Urothelium cell line (cell line): ENCODE data around the gene NFS1.
"Not testable (repeated sequence)": the region's sequence is repeated elsewhere in the genome, so short reads cannot be mapped to it uniquely, and the experiment has no call there.

Source experiments
- DNase-seq: peaks from one replicate; pipeline ENCODE4 v3.0.0; 2011; ENCODE audit warnings: low spot score, mixed read lengths
- FAIRE-seq: peaks from 2 replicates; lab custom pipeline; 2011; peaks lifted over from hg19 to GRCh38; lab: Jason Lieb, UNC

The NFS1 gene

DNA sequence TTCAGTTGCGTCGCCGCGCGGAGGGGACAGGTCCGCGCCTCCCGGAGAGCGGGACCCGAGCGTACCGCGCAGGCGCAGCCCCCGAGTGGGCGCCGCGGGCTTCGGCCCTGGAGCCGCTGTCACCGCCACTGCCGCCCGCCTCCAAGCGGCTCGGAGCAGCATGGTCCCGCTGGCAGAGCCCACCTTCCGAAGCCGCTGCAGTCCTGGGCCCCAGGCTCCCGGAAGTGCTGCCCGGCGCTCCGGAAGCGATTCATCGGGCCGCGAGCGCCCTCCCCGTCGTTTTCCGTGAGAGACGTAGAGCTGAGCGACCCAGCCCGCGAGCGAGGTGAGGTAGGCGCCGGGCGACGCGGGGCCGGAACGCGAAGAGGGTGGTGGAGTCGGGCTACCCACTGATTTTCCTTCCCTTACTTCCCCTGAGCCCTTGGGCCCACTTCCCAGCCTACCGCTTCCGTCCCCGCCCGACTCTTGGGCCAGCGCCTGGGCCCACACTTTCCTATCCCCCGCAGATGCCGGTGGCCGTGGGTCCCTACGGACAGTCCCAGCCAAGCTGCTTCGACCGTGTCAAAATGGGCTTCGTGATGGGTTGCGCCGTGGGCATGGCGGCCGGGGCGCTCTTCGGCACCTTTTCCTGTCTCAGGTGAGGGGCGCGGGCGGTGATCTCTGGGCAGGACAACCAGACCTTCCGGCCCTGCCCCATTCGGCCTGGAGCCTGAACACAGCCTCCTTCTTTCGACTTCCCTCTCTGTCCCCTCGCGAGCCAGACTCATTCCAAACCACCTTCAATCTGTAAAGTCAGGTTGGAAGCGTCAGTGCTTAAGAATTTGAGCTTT lies at the start of gene NFS1, which contains the start of gene ROMO1:
TSS of gene NFS1 (minus strand) at position 226 of the 830 bp plus-strand sequence. CDS start at position 162, 64 bp downstream.
TSS of gene ROMO1 (plus strand) at position 279 of the 830 bp plus-strand sequence. CDS start at position 507, 228 bp downstream.
- peak; percentile 96 for DNase-seq
- no peak for FAIRE-seq

DNA sequence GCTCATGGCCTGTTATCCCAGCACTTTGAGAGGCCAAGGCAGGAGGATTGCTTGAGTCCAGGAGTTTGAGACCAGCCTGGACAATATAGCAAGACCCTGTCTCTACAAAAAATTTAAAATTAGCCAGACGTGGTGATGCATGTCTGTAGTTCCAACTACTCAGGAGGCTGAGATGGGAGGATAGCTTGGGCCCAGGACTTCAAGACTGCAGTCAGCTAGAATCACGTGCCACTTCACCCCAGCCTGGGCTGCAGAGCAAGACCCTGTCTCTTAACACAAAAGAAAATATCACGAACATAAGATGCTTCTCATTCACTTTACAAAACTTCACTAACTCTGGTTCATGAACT lies 45.3 kb upstream of the NFS1 start:
- not testable (repeated sequence) for FAIRE-seq, DNase-seq

- DNase-seq (no peak), FAIRE-seq (no peak)
Measured at GRCh38 chr20:35743693-35744491, 44.7 kb upstream of the NFS1 start.

- DNase-seq = no peak
- no peak for FAIRE-seq
Measured at GRCh38 chr20:35742741-35743523, 43.8 kb upstream of the NFS1 start.

DNA sequence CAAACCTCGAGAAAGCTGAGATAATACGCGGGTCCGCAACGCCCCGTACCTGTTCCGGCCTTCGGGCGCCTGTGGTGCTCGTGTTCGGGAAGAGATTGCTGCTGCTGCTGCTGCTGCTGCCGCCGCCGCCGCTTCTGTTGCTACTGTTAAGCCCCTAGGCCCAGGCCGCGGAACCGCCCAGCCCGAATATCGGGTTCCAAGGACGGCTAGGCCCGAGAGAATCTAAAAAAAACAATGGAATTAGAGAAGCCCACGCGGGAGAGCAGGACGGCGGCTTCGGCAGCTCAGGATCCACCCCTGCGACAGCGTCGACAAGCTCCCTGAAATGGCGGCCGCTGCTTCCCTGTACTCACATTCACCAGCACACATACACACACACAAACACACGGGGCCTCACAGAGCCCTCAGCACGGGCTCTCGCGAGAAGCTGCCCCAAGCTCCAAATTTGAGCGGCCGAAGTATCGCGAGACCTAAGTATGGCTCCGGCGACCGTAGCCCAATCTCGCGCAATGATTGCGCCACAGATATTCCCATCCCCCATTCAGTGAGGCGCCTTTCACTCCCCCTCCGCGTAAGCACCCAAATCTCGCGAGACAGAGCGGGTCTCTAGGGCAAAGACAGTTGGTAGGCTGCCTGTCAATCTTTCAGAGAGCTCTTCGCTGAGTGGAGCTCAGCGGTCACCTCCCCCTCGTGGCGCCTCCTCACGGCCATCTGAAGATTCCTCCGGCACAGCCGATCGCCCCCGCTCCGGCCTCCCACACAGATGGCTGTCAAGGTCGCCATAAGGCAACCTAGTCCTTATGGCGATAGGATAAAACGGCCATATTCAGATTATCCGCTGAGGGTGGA lies 43.0 kb upstream of the NFS1 start, which contains the start of gene RBM39:
TSS of gene RBM39 (minus strand) at position 369 of the 849 bp plus-strand sequence. CDS start 1,386 bp downstream, outside the sequence.
- FAIRE-seq = peak; percentile 56
- peak; percentile 99 for DNase-seq

DNA sequence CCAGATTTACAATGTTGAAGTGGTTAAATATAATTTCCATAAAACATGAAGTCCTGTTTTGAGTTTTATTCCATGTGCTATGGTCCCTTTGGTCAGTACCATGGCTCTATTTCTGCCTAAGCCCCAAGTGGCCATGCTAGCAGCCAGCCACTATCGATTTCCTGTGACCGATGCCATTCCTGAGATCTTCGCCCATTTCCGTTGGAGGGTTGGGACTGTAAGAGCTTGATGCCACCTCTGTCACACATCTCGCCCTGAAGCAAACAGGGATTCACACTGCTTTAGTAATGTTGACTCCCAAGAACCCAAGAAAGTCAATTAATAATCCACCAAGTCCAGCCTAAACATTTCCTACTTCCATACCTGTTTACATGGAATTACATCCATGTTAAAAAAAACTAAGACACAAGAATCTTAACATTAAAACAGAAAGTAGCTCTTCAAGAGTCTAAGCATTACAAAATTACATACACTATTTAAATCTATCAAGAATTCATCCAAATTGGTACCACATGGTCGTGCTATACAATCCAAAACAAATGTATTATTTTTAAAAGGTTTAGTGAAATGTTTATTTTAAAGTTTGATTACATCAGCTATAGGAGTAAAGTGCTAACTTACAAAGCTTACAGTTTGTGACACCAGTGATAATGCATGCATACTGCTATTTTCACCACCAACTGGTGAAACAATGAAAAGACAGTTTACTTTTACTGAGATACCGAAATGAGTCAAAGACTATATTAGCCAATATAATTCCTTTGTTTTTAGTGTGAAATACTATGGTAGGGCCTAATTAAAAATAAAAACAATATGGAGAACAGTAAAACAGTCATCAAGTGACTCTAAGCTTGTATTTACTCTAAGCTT lies 40.4 kb upstream of the NFS1 start:
- no peak for FAIRE-seq
- DNase-seq = no peak

DNA sequence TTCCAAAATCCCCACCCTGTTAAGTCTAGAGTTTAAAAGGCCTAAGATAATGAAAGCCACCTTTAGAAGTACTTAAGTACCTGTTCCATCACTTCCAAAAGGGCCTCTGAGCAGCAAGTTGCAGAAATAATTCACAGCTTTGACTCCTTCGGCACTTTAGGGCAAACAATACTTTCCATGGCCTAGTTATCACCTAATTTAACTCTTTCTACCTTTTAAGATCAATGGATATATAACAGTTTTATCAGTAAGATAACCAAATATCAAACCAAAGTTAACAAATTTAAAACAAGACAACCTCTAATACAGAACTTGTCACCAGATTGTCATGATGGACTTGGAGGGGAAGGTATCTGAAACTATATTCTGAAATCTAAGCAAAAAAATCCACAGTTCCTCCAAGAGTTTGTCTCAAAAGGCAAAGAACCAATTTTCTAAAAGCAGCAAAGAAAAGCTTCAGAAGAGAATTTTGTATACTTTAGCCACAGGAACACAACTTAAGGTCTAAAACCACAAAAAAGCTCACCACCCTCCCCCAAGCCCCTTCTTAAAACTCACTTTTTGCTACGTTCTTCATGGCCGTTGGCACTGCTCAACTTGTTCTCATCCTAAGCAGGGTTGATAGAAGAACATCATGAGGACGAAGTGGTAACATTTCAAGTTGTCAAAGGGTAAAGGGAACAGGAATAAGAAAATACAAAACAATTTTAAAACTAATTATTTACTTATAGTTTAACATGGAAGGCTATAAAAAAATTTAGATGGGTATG lies 39.4 kb upstream of the NFS1 start:
- FAIRE-seq (no peak), DNase-seq (no peak)

DNA sequence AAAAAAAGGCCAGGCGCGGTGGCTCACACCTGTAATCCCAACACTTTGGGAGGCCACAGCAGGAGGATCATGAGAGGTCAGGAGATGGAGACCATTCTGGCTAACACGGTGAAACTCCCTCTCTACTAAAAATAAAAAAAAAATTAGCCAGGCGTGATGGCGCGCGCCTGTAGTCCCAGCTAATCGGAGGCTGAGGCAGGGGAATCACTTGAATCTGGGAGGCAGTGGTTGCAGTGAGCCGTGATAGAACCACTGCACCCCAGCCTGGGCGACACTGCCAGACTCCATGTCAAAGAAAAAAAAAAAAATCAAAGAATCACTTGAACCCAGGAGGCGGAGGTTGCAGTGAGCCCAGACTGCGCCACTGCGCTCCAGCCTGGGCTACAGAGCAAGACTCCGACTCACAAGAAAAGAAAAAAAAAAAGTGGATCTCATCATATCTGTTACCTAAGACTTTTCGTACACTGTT lies 38.7 kb upstream of the NFS1 start:
- DNase-seq (no peak), FAIRE-seq (no peak)

DNA sequence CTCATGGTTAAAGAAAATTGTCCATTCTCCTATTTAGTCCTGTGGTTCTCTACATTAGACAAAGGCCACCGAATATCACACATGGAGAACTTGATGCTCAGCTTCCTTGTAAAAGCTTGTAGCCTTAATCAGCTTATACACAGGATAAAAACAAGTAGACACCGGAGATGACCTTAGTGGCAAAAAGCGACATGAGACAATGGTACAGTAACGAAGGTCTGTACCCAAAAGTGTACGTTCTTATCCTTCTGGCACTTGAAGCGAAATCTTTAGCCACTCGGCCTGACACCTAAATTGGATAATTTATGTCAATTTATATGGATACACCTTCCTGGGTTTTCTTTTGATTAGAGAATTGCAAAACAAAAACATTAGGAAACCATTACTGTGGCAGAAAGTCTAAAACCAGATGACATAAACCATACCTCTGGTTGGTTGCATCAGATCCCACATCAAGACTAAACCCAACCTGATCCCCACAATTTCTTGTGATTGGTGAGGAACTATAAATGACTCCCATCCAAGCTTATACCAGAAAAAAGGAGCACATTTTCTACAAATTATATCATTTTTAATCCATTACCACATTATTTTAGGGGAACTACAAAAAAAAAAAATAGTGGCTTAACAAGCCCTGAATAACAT lies 36.8 kb upstream of the NFS1 start:
- FAIRE-seq = no peak
- DNase-seq = no peak

DNA sequence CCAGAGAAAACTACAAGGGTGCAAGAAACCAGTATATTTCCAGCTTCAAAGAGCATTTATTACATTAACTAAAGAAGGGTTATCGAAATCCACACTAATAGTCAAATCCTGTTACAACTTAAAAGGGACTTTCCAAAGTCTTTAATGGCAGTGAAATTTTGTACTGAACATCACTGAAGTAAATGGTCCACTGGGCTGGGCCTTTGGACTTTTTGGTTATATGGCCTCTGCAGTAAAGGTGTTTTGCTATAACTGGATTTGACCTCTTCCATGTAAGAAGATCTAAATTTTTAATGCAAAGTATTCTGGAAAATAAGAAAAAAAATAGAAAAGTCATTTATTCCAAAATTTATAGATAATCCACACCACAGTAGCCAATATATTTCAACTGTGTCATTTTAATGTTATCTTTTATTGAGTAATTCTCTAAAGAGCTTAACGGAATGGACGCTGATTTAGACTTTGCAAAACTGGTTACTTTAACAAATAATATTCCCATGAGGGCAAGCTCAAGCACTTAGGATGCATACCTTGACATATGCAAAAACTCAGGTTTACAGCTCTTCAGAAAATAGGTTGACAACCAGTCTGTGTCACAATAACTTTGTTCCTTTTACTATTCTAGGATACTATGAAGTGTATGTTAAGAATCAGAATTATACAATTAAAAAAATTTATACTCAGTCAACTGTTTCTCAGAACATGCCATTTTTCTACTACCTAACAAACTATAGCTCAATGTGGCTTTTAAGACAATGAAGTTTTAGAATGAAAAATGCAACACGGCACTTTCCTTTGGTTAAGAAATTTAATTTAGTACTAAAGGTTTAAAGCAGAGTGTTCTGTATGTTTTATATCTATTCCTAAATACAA lies 35.9 kb upstream of the NFS1 start:
- DNase-seq (no peak), FAIRE-seq (no peak)

DNA sequence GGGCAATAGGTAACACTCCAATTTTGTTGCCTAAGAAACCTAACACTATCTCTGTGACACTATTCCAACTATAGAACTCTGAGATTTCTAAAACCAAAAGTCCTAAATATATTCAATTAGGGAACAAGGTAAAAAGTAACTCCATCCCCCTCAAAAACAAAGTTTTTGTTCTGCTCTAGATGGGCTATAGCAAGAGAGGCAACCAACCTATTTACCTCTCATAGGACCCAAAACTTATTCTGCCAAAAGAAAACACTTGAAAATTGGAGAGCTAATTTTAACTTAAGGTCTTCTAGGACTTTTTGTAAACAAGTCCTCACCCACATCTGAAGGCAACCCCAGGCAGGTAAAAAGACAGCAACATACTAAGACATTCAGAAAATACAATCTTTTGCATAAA lies 35.2 kb upstream of the NFS1 start:
- DNase-seq (no peak), FAIRE-seq (no peak)

DNA sequence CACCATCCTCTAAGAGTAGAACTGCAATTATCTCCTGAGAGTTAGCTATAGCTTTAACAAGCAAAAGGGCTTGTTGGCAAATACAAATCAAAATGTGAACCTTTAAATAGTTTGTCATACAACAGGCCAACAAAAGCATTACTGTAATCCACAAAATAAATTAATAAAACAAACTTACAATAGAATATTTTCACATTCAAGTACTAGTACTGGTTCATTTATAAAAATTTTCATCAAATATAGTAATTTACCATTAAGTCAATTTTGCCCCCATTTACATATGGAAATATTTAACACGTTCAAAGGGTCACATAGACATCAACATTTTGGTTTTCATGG lies 33.5 kb upstream of the NFS1 start:
- no peak for DNase-seq
- no peak for FAIRE-seq

DNA sequence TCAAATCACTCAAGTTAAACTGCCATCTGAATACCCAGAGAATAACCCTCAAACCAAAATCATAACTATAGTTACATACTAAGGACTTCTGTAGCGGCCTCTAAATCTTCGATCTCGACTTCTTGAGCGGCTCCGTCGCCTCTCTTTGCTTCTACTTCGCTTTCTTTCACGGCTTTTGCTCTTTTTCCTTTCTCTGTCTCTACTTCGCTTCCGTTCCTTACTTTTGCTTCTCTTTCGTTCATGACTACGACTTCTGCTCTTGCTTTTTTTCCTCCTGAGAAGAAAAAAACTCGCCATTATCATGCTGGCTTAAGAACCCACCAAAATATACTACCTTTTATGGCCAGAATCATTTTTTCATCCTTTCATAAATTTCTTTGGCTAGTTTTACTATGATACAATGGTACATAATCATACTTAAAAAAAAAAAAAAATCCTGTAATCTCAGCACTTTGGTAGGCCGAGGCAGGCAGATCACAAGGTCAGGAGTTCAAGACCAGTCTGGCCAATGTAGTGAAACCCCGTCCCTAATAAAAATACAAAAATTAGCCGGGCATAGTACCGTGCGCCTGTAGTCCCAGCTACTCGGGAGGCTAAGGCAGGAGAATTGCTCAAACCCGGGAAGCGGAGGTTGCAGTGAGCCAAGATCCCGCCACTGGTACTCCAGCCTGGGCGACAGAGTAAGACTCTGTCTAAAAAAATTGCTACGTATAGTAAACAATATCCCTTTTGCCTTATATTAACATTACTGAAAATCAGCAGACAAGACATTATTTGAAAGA lies 32.9 kb upstream of the NFS1 start:
- DNase-seq = no peak
- no peak for FAIRE-seq

DNA sequence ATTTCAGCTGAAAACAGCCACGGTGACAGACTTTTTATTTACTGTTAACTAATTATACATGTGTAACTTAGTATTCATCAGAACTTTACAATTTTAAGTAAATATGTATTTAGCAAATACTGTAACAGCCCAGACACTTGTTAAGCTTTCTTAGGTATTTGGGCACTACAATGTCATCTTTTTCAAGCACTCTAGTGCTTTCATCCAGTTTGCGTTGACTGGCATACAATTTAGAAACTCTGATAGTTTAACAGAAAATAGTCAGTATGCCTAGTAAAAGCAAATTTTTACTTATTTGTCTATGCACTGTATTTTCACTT lies 32.3 kb upstream of the NFS1 start:
- no peak for DNase-seq
- FAIRE-seq = no peak

DNA sequence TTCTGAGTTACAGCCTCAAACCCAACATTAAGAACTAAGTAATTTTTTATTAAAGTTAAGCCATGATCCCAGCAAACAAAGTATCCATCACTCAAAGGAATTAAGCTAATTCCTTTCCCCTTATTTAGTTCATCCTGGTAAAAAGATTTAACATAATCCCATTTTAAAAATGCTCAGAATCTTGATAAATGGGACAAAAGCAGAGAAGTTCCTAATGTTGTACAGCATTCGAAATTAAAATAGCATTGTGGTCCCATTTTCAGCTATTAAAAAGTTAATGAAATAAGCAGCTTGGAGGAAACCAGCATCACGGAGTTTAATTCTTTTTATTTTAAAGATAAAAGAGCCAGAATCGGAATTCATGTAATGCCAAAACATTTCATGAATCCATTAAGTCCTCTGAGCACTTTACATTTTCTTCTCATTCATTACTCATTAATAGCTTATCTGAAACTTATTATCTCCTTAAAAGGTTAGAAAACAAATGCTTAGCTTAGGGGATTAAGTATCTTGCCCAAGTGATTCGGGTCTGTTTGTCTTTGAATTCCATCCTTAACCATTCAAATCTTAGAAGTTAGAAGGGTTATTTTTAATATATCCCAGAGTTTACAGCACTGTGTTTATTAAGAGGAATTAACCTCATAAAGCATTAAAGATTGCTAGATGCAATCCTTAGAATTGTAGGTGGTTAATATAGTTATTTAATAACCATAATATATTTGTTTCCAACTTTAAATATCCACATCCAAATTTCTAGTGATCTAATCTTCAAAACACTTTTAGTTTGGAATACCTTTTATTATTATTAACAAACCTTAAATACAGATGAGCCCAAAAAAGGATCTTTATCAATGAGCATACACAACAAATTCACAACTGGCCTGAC lies 31.7 kb upstream of the NFS1 start:
- DNase-seq (no peak), FAIRE-seq (no peak)
